Sigmoid colon (tissue), 7 donors: ENCODE data around the gene EIF2S3. TPM values are rescaled to one million over a fixed set of nuclear protein-coding genes. Genes with fewer than 3 reads are reported as not detected.
"Not testable (repeated sequence)": the region's sequence is repeated elsewhere in the genome, so short reads cannot be mapped to it uniquely, and the experiment has no call there.

ENCODE experiments used
- DNase-seq: peaks from one replicate; pipeline ENCODE4 v3.0.0-alpha.2; 2019
- H3K27ac ChIP-seq, 4 donors: fragments of 200-600 bp; sonication (generic); one replicate each; pipeline ENCODE4 v1.5.1; 2016 to 2019; ENCODE audit warnings: mild to moderate bottlenecking in 1 of 4
- H3K27me3 ChIP-seq, 3 donors: fragments of 200-600 bp; sonication (generic); one replicate each; pipeline ENCODE4 v1.5.1; 2019; ENCODE audit warnings: mild to moderate bottlenecking in 1 of 3
- H3K36me3 ChIP-seq, 4 donors: fragments of 200-600 bp; sonication (generic); one replicate each; pipeline ENCODE4 v1.5.1; 2016 to 2019
- H3K4me1 ChIP-seq, 4 donors: fragments of 200-600 bp; sonication (generic); one replicate each; pipeline ENCODE4 v1.5.1; 2017 to 2019
- H3K4me3 ChIP-seq, 4 donors: fragments of 200-600 bp; sonication (generic); one replicate each; pipeline ENCODE4 v1.5.1; 2017 to 2019; ENCODE audit warnings: mild to moderate bottlenecking in 2 of 4, moderate library complexity in 1 of 4
- H3K9me3 ChIP-seq, 4 donors: fragments of 200-600 bp in 3 of 4; sonication (generic) in 3 of 4; one replicate each; pipeline versions ENCODE4 v1.5.1 to v1.6.1; 2013 to 2019
- EP300 ChIP-seq, 4 donors: sonication (generic); formaldehyde crosslinking; IDR thresholded peaks; one replicate each; pipeline ENCODE4 v1.6.1; 2017; ENCODE audit warnings: antibody characterized with exemption in 4 of 4
- POLR2A ChIP-seq, 2 donors: fragments of 450-650 bp; IDR thresholded peaks; one replicate each; pipeline ENCODE4 v1.6.1; 2016; ENCODE audit warnings: antibody characterized with exemption in 2 of 2, mild to moderate bottlenecking in 2 of 2, moderate library complexity in 2 of 2
- POLR2AphosphoS5 ChIP-seq, 4 donors: sonication (generic); formaldehyde crosslinking; IDR thresholded peaks; one replicate each; pipeline ENCODE4 v1.6.1; 2017; ENCODE audit warnings: antibody characterized with exemption in 4 of 4
- WGBS, 2 donors: extraction: QIAGEN DNeasy Blood & Tissue Kit; methylation state at CpG; one replicate each; pipeline ENCODE4 v1.1.7; 2013; 5-methylcytosine and 5-hydroxymethylcytosine counted together
- intact Hi-C: fragments of 100-400 bp; cut with DNase I; formaldehyde crosslinking; loops from one replicate; pipeline ENCODE4 v1.15.1; 2023
- polyA plus RNA-seq, 3 donors: library from polyadenylated mRNA; stranded (reverse); fragments of 200-250 nt; gene quantifications; one replicate each; pipeline ENCODE4 v1.2.3, GENCODE V29; 2013
- total RNA-seq, 4 donors: library from RNA; depleted of rRNA; stranded (reverse); fragments of >200 nt; gene quantifications; one replicate each; pipeline ENCODE4 v1.1.0, GENCODE V29; 2016
- TF ChIP-seq, protein P1 (sequence below), 4 experiments: fragments of 450-650 bp in 3 of 4; fragments of 200-600 bp in 1 of 4; IDR thresholded peaks; one replicate each; pipeline ENCODE4 v1.5.1; 2016 to 2019; ENCODE audit warnings: antibody characterized with exemption in 4 of 4, mild to moderate bottlenecking in 3 of 4, moderate library complexity in 2 of 4
- donor health status: healthy with polysubstance abuse.
- donor health status: Bipolar disorder and iron deficiency.
- donor health status: healthy.

The EIF2S3 gene
- total and polyA plus RNA-seq, 7 donors = 73.5 to 222 (median 134) TPM

DNA sequence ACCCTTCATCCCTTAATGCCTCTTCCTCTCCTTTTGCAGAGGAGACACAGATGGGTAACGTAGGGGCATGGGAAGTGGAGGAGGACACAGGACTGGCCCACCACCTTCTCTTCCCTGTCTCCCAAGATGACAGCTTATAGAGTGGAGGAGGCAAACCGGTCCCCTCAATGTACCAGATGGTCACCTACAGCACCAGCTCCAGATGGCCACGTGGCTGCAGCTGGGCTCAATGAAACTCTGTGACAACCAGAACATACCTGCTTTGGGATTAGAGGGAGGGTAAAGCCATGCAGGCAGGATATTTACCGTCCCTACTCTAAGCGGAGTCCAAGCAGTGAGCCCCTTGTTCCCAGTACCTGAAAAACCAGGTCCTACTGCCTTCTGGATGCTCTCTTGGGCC lies 20.3 kb upstream of the EIF2S3 start:
- no peak for DNase-seq
- peaks cover 0 to 3% (median 0%) of the 10 kb centered on the region in 3 donors for H3K27me3 ChIP-seq
- TF ChIP-seq EP300 (IDR thresholded peaks at IDR 0.05) (no peak), POLR2A (IDR thresholded peaks at IDR 0.05) (no peak), POLR2AphosphoS5 (IDR thresholded peaks at IDR 0.05) (no peak)
- TF ChIP-seq, protein P1, sequence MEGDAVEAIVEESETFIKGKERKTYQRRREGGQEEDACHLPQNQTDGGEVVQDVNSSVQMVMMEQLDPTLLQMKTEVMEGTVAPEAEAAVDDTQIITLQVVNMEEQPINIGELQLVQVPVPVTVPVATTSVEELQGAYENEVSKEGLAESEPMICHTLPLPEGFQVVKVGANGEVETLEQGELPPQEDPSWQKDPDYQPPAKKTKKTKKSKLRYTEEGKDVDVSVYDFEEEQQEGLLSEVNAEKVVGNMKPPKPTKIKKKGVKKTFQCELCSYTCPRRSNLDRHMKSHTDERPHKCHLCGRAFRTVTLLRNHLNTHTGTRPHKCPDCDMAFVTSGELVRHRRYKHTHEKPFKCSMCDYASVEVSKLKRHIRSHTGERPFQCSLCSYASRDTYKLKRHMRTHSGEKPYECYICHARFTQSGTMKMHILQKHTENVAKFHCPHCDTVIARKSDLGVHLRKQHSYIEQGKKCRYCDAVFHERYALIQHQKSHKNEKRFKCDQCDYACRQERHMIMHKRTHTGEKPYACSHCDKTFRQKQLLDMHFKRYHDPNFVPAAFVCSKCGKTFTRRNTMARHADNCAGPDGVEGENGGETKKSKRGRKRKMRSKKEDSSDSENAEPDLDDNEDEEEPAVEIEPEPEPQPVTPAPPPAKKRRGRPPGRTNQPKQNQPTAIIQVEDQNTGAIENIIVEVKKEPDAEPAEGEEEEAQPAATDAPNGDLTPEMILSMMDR (IDR thresholded peaks at IDR 0.05) = no peak
- H3K36me3 ChIP-seq = no peaks in the 10 kb centered on the region
- WGBS, 2 donors = 82 to 87% methylated on average over 5 of the region's 5 CpGs
- no peaks in the 10 kb centered on the region for H3K4me1 ChIP-seq
- intact Hi-C loops = no loop called here
- H3K9me3 ChIP-seq = no peaks in the 10 kb centered on the region
- no peak overlapping the region for H3K27ac ChIP-seq
- H3K4me3 ChIP-seq = no peak overlapping the region

DNA sequence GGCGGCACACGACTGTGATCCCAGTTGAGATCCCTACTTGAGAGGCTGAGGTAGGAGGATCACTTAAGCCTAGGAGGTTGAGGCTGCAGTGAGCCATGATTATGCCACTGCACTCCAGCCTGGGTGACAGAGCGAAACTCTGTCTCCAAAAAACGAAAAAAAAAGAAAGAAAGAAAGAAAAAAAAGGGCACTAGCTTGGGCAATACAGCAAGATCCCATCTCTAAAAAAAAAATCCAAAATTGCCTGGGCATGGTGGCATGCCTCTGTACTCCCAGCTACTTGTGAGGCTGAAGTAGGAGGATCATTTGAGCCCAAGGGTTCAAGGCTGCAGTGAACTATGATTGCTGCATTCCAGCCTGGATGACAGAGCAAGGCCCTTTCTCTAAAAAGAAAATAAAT lies 17.0 kb upstream of the EIF2S3 start:
- Histone ChIP-seq H3K36me3 (no peaks in the 10 kb centered on the region), H3K4me1 (no peaks in the 10 kb centered on the region), H3K27ac (no peak overlapping the region), H3K27me3 (peaks cover 0 to 3% (median 0%) of the 10 kb centered on the region in 3 donors), H3K9me3 (no peaks in the 10 kb centered on the region), H3K4me3 (no peak overlapping the region)
- intact Hi-C loops = no loop called here
- no peak for DNase-seq
- 76 to 85% methylated on average over 4 of the region's 4 CpGs for WGBS, 2 donors
- no peak for TF ChIP-seq POLR2AphosphoS5 (IDR thresholded peaks at IDR 0.05)
- no peak for TF ChIP-seq EP300 (IDR thresholded peaks at IDR 0.05)
- no peak for TF ChIP-seq POLR2A (IDR thresholded peaks at IDR 0.05)
- TF ChIP-seq, protein P1 (IDR thresholded peaks at IDR 0.05) = no peak

DNA sequence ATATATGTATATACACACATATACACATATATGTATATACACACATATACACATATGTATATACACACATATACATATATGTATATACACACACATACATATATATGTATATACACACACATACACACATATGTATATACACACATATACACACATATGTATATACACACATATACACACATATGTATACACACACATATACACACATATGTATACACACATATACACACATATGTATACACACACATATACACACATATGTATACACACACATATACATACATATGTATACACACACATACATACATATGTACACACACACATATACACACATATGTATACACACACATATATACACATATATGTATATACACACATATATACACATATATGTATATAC lies 8.7 kb upstream of the EIF2S3 start:
- H3K27ac ChIP-seq, H3K9me3 ChIP-seq, H3K36me3 ChIP-seq, H3K4me3 ChIP-seq, intact Hi-C loops, DNase-seq, H3K27me3 ChIP-seq, H3K4me1 ChIP-seq: not testable (repeated sequence)

DNA sequence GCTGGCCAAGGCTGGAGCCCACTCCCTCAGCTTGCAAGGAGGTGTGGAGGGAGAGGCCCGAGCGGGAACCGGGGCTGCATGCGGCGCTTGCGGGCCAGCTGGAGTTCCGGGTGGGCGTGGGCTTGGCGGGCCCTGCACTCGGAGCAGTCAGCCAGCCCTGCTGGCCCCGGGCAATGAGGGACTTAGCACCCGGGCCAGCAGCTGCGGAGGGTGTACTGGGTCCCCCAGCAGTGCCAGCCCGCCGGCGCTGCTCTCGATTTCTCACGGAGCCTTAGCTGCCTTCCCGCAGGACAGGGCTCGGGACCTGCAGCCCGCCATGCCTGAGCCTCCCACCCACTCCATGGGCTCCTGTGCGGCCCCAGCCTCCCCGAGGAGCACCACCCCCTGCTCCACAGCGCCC lies 5.1 kb upstream of the EIF2S3 start:
- H3K4me3 ChIP-seq, H3K4me1 ChIP-seq, DNase-seq, H3K36me3 ChIP-seq, H3K9me3 ChIP-seq, H3K27me3 ChIP-seq, H3K27ac ChIP-seq: not testable (repeated sequence)
- WGBS, 2 donors = 94 to 96% methylated on average over 24 of the region's 24 CpGs
- intact Hi-C loops = loop anchor here (10.0 kb wide), 2 partner anchors 265 to 305 kb away; partner anchors contain the start of genes ACOT9 and SAT1

DNA sequence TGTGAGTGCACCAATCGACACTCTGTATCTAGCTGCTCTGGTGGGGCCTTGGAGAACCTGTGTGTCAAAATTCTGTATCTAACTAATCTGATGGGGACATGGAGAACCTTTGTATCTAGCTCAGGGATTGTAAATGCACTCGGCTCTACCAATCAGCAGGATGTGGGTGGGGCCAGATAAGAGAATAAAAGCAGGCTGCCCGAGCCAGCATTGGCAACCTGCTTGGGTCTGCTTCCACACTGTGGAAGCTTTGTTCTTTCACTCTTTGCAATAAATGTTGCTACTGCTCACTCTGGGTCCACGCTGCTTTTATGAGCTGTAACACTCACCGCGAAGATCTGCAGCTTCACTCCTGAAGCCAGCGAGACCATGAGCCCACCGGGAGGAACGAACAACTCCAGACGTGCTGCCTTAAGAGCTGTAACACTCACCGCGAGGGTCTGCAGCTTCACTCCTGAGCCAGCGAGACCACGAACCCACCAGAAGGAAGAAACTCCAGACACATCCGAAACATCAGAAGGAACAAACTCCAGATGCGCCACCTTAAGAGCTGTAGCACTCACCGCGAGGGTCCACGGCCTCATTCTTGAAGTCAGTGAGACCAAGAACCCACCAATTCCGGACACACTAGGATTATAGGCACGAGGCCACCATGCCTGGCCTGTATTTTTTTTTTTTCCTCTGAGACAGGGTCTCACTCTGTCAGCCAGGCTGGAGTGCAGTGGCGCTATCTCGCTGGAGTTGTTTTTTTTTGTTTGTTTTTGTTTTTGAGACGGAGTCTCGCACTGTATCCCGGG lies 4.0 kb upstream of the EIF2S3 start:
- intact Hi-C loops = loop anchor here (10.0 kb wide), 2 partner anchors 266 to 306 kb away; partner anchors contain the start of genes ACOT9 and SAT1
- not testable (repeated sequence) for H3K27me3 ChIP-seq, H3K4me1 ChIP-seq, DNase-seq, H3K9me3 ChIP-seq, H3K36me3 ChIP-seq
- WGBS, 2 donors = 74 to 84% methylated on average over 26 of the region's 26 CpGs
- Histone ChIP-seq H3K27ac (peak overlapping the region in 3 of 4 donors; percentile 6 to 52 (median 31)), H3K4me3 (peak overlapping the region in 2 of 4 donors; percentile 16 to 19)

DNA sequence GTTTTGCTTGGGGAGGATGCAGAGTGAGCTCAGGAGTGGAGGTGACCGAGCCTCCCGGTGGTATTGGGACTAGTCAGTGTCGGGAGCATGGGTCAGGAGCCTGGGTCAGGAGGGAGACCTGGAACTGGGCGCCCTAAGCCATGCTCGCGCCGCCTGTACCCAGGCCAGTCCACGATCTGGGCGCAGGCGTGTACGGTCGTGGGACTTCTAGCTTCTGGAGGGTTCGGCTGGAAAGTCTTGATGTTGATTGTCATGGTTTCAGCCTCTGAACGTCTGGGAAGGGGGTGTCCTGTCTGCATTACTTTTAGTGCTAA lies 244 bp downstream of the EIF2S3 start:
- Histone ChIP-seq H3K27me3 (no peaks in the 10 kb centered on the region), H3K4me1 (peaks cover 0 to 6% (median 0%) of the 10 kb centered on the region in 4 donors), H3K4me3 (peak overlapping the region in 3 of 4 donors; percentile 67 to 81 (median 70)), H3K27ac (peak overlapping the region in 2 of 4 donors; percentile 89 to 91), H3K36me3 (peaks cover 0 to 16% (median 10%) of the 10 kb centered on the region in 4 donors), H3K9me3 (no peaks in the 10 kb centered on the region)
- no peak for TF ChIP-seq POLR2AphosphoS5 (IDR thresholded peaks at IDR 0.05)
- TF ChIP-seq, protein P1 (IDR thresholded peaks at IDR 0.05) = no peak
- no peak for TF ChIP-seq EP300 (IDR thresholded peaks at IDR 0.05)
- no peak for TF ChIP-seq POLR2A (IDR thresholded peaks at IDR 0.05)
- WGBS, 2 donors = 0% methylated on average over 14 of the region's 14 CpGs
- intact Hi-C loops = loop anchor here (2.0 to 10.0 kb wide), 3 partner anchors 148 to 310 kb away; partner anchors contain the start of genes ACOT9, APOO and SAT1
- DNase-seq = no peak
